ENCODE results near the gene ERMP1. TPM values are rescaled to one million over a fixed set of nuclear protein-coding genes. Genes with fewer than 3 reads are reported as not detected.

ERMP1 gene
- polyA plus RNA-seq, 1 donor from 2014 or later: 7.8 TPM

DNA sequence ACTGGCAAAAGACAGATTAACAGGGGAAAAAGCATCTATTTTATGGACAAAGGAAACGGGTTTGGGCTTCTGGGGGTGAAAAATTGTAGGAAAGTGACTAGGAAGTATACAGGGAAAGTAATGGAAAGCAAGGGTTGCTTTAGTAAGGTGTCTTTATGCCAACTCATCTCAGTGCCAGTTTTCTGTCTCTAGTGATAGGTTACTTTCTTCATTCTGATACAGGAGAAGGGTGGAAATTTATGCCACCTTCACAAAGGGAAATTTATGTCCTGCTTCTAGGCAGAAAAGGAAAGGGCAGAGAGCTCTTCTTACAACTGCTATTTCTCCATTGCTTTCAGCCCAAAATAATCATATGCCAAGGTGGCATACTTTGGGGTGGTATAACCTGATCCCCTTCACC, 20.1 kb upstream of the ERMP1 start:
- no peaks in the 10 kb centered on the region for H4K20me1 ChIP-seq (ENCODE audit: insufficient read depth)
- H3K4me3 ChIP-seq (ENCODE audit: low read length): no peak overlapping the region
- no peak for TF ChIP-seq MXI1 (conservative IDR thresholded peaks at IDR 0.05; ENCODE audit: poor library complexity, severe bottlenecking)
- no peak for TF ChIP-seq POLR2AphosphoS5 (IDR thresholded peaks at IDR 0.05)
- no peak for TF ChIP-seq SMC3 (conservative IDR thresholded peaks at IDR 0.05; ENCODE audit: poor library complexity)
- TF ChIP-seq RAD21 (conservative IDR thresholded peaks at IDR 0.05): no peak
- no peak for TF ChIP-seq TAF1 (IDR thresholded peaks at IDR 0.05; ENCODE audit: low read depth)
- no peak for TF ChIP-seq EP300 (conservative IDR thresholded peaks at IDR 0.05; ENCODE audit: poor library complexity, severe bottlenecking)
- TF ChIP-seq, protein P1, sequence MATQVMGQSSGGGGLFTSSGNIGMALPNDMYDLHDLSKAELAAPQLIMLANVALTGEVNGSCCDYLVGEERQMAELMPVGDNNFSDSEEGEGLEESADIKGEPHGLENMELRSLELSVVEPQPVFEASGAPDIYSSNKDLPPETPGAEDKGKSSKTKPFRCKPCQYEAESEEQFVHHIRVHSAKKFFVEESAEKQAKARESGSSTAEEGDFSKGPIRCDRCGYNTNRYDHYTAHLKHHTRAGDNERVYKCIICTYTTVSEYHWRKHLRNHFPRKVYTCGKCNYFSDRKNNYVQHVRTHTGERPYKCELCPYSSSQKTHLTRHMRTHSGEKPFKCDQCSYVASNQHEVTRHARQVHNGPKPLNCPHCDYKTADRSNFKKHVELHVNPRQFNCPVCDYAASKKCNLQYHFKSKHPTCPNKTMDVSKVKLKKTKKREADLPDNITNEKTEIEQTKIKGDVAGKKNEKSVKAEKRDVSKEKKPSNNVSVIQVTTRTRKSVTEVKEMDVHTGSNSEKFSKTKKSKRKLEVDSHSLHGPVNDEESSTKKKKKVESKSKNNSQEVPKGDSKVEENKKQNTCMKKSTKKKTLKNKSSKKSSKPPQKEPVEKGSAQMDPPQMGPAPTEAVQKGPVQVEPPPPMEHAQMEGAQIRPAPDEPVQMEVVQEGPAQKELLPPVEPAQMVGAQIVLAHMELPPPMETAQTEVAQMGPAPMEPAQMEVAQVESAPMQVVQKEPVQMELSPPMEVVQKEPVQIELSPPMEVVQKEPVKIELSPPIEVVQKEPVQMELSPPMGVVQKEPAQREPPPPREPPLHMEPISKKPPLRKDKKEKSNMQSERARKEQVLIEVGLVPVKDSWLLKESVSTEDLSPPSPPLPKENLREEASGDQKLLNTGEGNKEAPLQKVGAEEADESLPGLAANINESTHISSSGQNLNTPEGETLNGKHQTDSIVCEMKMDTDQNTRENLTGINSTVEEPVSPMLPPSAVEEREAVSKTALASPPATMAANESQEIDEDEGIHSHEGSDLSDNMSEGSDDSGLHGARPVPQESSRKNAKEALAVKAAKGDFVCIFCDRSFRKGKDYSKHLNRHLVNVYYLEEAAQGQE (IDR thresholded peaks at IDR 0.05; ENCODE audit: borderline replicate concordance): no peak
- no peak for TF ChIP-seq EZH2 (IDR thresholded peaks at IDR 0.05; ENCODE audit: borderline replicate concordance, insufficient read depth, low read length, poor library complexity, severe bottlenecking)
- TF ChIP-seq, protein P2, sequence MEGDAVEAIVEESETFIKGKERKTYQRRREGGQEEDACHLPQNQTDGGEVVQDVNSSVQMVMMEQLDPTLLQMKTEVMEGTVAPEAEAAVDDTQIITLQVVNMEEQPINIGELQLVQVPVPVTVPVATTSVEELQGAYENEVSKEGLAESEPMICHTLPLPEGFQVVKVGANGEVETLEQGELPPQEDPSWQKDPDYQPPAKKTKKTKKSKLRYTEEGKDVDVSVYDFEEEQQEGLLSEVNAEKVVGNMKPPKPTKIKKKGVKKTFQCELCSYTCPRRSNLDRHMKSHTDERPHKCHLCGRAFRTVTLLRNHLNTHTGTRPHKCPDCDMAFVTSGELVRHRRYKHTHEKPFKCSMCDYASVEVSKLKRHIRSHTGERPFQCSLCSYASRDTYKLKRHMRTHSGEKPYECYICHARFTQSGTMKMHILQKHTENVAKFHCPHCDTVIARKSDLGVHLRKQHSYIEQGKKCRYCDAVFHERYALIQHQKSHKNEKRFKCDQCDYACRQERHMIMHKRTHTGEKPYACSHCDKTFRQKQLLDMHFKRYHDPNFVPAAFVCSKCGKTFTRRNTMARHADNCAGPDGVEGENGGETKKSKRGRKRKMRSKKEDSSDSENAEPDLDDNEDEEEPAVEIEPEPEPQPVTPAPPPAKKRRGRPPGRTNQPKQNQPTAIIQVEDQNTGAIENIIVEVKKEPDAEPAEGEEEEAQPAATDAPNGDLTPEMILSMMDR (IDR thresholded peaks at IDR 0.05; ENCODE audit: poor library complexity, severe bottlenecking): no peak
- H3K36me3 ChIP-seq (ENCODE audit: insufficient read depth, low read length): no peaks in the 10 kb centered on the region
- no peaks in the 10 kb centered on the region for H3K79me2 ChIP-seq (replicated peaks; ENCODE audit: insufficient read depth, low read length)
- H2AFZ ChIP-seq (ENCODE audit: low read depth, low read length): no peak overlapping the region
- no peak overlapping the region for H3K27ac ChIP-seq (ENCODE audit: low read length)
- no peaks in the 10 kb centered on the region for H3K9me2 ChIP-seq (ENCODE audit: insufficient read depth, low read length)
- no peak overlapping the region for H3K4me2 ChIP-seq (ENCODE audit: low read length)
- H3F3A ChIP-seq (ENCODE audit: insufficient read depth, low read length, poor library complexity, severe bottlenecking): no peaks in the 10 kb centered on the region
- no peaks in the 10 kb centered on the region for H3K27me3 ChIP-seq (ENCODE audit: insufficient read depth, low read depth, low read length)
- no peaks in the 10 kb centered on the region for H3K9me3 ChIP-seq (ENCODE audit: low read length)
- no peak overlapping the region for H3K9ac ChIP-seq (ENCODE audit: low read length)

DNA sequence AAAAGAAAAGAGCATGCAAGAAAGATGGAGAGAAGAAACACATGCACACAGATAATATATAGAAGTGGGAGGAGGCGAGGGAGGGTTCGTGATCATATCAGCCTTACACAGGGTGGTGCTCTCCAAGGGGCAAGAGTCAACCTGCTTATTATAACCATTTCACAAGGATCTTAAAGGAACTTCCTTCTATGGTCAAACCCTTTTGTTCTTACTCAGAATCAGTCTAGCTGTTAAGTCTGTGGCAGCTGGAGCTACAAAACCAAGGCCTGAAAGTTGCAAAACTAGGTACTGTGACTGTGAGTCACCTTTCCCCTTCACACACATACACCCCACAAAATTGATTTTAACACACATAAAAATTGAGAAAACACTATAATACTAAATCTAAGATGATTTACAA, 18.5 kb upstream of the ERMP1 start:
- H3K9ac ChIP-seq (ENCODE audit: low read length): no peak overlapping the region
- no peak overlapping the region for H2AFZ ChIP-seq (ENCODE audit: low read depth, low read length)
- no peaks in the 10 kb centered on the region for H4K20me1 ChIP-seq (ENCODE audit: insufficient read depth)
- H3K79me2 ChIP-seq (replicated peaks; ENCODE audit: insufficient read depth, low read length): no peaks in the 10 kb centered on the region
- no peak overlapping the region for H3K4me3 ChIP-seq (ENCODE audit: low read length)
- no peak overlapping the region for H3K27ac ChIP-seq (ENCODE audit: low read length)
- TF ChIP-seq POLR2AphosphoS5 (IDR thresholded peaks at IDR 0.05) (no peak), MXI1 (conservative IDR thresholded peaks at IDR 0.05; ENCODE audit: poor library complexity, severe bottlenecking) (no peak), SMC3 (conservative IDR thresholded peaks at IDR 0.05; ENCODE audit: poor library complexity) (no peak)
- H3K9me2 ChIP-seq (ENCODE audit: insufficient read depth, low read length): no peaks in the 10 kb centered on the region
- H3F3A ChIP-seq (ENCODE audit: insufficient read depth, low read length, poor library complexity, severe bottlenecking): no peaks in the 10 kb centered on the region
- H3K4me2 ChIP-seq (ENCODE audit: low read length): no peak overlapping the region
- H3K9me3 ChIP-seq (ENCODE audit: low read length): no peaks in the 10 kb centered on the region
- no peaks in the 10 kb centered on the region for H3K27me3 ChIP-seq (ENCODE audit: insufficient read depth, low read depth, low read length)
- no peaks in the 10 kb centered on the region for H3K36me3 ChIP-seq (ENCODE audit: insufficient read depth, low read length)

DNA sequence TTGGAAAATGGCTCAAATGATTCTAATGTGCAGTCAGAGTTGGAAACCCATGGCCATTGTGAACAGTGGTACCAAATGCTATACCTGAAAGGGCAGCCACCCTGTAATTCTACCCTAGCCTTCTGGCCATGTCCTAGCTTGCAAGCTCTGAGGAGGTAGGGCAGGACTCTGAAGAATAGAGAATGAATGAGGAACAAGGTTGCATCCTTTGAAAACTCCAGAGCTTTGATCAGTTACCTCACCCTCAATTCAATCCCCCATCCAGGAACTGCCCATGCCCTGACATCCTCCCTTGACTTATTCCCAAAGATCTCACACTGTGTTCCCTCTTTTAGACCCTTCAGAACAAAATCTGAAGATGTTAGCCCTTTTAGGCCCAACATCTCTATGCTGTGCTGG, 17.8 kb upstream of the ERMP1 start:
- H2AFZ ChIP-seq (ENCODE audit: low read depth, low read length): no peak overlapping the region
- H3K4me2 ChIP-seq (ENCODE audit: low read length): no peak overlapping the region
- no peaks in the 10 kb centered on the region for H4K20me1 ChIP-seq (ENCODE audit: insufficient read depth)
- H3K27me3 ChIP-seq (ENCODE audit: insufficient read depth, low read depth, low read length): no peaks in the 10 kb centered on the region
- H3F3A ChIP-seq (ENCODE audit: insufficient read depth, low read length, poor library complexity, severe bottlenecking): no peaks in the 10 kb centered on the region
- TF ChIP-seq, protein P1 (IDR thresholded peaks at IDR 0.05; ENCODE audit: borderline replicate concordance): no peak
- TF ChIP-seq, protein P2 (IDR thresholded peaks at IDR 0.05; ENCODE audit: poor library complexity, severe bottlenecking): no peak
- TF ChIP-seq POLR2AphosphoS5 (IDR thresholded peaks at IDR 0.05) (no peak), EZH2 (IDR thresholded peaks at IDR 0.05; ENCODE audit: borderline replicate concordance, insufficient read depth, low read length, poor library complexity, severe bottlenecking) (no peak), TAF1 (IDR thresholded peaks at IDR 0.05; ENCODE audit: low read depth) (no peak), MXI1 (conservative IDR thresholded peaks at IDR 0.05; ENCODE audit: poor library complexity, severe bottlenecking) (no peak), EP300 (conservative IDR thresholded peaks at IDR 0.05; ENCODE audit: poor library complexity, severe bottlenecking) (no peak), RAD21 (conservative IDR thresholded peaks at IDR 0.05) (no peak), SMC3 (conservative IDR thresholded peaks at IDR 0.05; ENCODE audit: poor library complexity) (no peak)
- H3K27ac ChIP-seq (ENCODE audit: low read length): no peak overlapping the region
- H3K9ac ChIP-seq (ENCODE audit: low read length): no peak overlapping the region
- H3K36me3 ChIP-seq (ENCODE audit: insufficient read depth, low read length): no peaks in the 10 kb centered on the region
- no peaks in the 10 kb centered on the region for H3K9me3 ChIP-seq (ENCODE audit: low read length)
- H3K9me2 ChIP-seq (ENCODE audit: insufficient read depth, low read length): no peaks in the 10 kb centered on the region
- no peaks in the 10 kb centered on the region for H3K79me2 ChIP-seq (replicated peaks; ENCODE audit: insufficient read depth, low read length)
- no peak overlapping the region for H3K4me3 ChIP-seq (ENCODE audit: low read length)
